Measurements from ENCODE around the gene UTS2B. TPM values are rescaled to one million over a fixed set of nuclear protein-coding genes. Genes with fewer than 3 reads are reported as not detected.

UTS2B gene
- polyA plus RNA-seq, 1 of the 3 experiments (the other 2 are of a cell fraction), result 0.03 TPM

DNA sequence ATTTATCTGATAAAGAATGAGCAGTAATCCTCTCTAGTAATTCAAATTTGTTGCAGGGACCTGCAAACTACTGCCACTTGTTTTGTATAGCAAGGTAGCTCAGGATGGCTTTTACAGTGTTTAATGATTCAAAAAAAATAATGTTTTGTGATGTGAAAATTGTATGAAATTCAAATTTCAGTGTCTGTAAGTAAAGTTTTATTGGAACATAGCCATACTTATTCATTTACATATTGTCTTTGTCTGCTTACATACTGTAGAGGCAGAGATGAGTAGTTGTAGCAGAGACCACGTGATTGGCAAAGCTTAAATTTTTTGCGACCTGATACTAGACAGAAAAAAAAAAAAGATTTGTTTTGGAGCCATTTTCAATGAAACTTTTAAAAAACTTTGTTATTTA, 6.5 kb upstream of the UTS2B start:
- Histone ChIP-seq H3K27ac (ENCODE audit: low read depth in 2 of 2, low read length in 1 of 2) (peak overlapping the region in 1 of 2 experiments; percentile 76; a peak in 1 of 4 replicates), H3K36me3 (replicated peaks in 1 of 2; ENCODE audit: control insufficient read depth in 1 of 2, insufficient read depth in 2 of 2, low read length in 1 of 2) (no peaks in the 10 kb centered on the region), H4K20me1 (ENCODE audit: insufficient read depth) (peaks cover 10% of the 10 kb centered on the region; the same call in 1 of the 2 replicates), H3K79me2 (ENCODE audit: insufficient read depth) (peaks cover 97% of the 10 kb centered on the region), H3K4me2 (no peak overlapping the region), H3K4me1 (ENCODE audit: control insufficient read depth in 1 of 2, insufficient read depth in 2 of 2, low read depth in 1 of 2, low read length in 1 of 2) (peaks cover 2 to 48% of the 10 kb centered on the region in 2 experiments; a peak in 3 of 4 replicates), H3K9ac (no peak overlapping the region), H3K4me3 (ENCODE audit: low read depth in 2 of 2, low read length in 1 of 2) (no peak overlapping the region), H3F3A (replicated peaks; ENCODE audit: insufficient read depth) (peaks cover 31% of the 10 kb centered on the region), H3K27me3 (ENCODE audit: insufficient read depth) (no peaks in the 10 kb centered on the region), H3K9me3 (no peaks in the 10 kb centered on the region), H2AFZ (ENCODE audit: low read depth) (no peak overlapping the region), H3K9me2 (no peaks in the 10 kb centered on the region)
- 57% methylated on average over 2 of the region's 2 CpGs for WGBS (ENCODE audit: low lambda C conversion rate)
- CTCF ChIA-PET, result interaction anchor here (1.2 kb wide), 1 partner anchor 10 kb away, joined by 3 read pairs; no protein-coding TSS in a partner anchor
- POLR2A ChIA-PET, result no interaction called here
- DNase-seq, result no peak
- TF ChIP-seq ELF1 (IDR thresholded peaks at IDR 0.05) (no peak), TEAD4 (IDR thresholded peaks at IDR 0.05; ENCODE audit: borderline replicate concordance, insufficient read depth) (no peak), TCF12 (IDR thresholded peaks at IDR 0.05) (no peak), NFIC (IDR thresholded peaks at IDR 0.05; ENCODE audit: borderline replicate concordance) (no peak), FOXJ3 (CRISPR knock-in tag; IDR thresholded peaks at IDR 0.05) (no peak), RCOR1 (IDR thresholded peaks at IDR 0.05; ENCODE audit: low read length) (no peak), GATA2 (CRISPR knock-in tag; IDR thresholded peaks at IDR 0.05) (no peak), EZH2phosphoT487 (IDR thresholded peaks at IDR 0.05; ENCODE audit: borderline replicate concordance, low read depth) (no peak), MEF2A (IDR thresholded peaks at IDR 0.05; ENCODE audit: borderline replicate concordance, low read depth) (no peak), RAD21 (IDR thresholded peaks at IDR 0.05; ENCODE audit: low read length) (no peak), EP300 (IDR thresholded peaks at IDR 0.05; ENCODE audit: borderline replicate concordance in 1 of 2, low read depth in 1 of 2, low read length in 1 of 2) (no peak)
- TF ChIP-seq, protein P1, sequence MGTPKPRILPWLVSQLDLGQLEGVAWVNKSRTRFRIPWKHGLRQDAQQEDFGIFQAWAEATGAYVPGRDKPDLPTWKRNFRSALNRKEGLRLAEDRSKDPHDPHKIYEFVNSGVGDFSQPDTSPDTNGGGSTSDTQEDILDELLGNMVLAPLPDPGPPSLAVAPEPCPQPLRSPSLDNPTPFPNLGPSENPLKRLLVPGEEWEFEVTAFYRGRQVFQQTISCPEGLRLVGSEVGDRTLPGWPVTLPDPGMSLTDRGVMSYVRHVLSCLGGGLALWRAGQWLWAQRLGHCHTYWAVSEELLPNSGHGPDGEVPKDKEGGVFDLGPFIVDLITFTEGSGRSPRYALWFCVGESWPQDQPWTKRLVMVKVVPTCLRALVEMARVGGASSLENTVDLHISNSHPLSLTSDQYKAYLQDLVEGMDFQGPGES (IDR thresholded peaks at IDR 0.05; ENCODE audit: low read depth, low read length), result no peak
- TF ChIP-seq, protein P2, sequence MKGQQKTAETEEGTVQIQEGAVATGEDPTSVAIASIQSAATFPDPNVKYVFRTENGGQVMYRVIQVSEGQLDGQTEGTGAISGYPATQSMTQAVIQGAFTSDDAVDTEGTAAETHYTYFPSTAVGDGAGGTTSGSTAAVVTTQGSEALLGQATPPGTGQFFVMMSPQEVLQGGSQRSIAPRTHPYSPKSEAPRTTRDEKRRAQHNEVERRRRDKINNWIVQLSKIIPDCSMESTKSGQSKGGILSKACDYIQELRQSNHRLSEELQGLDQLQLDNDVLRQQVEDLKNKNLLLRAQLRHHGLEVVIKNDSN (IDR thresholded peaks at IDR 0.05; ENCODE audit: borderline replicate concordance, low read depth), result no peak
- TF ChIP-seq, protein P3, sequence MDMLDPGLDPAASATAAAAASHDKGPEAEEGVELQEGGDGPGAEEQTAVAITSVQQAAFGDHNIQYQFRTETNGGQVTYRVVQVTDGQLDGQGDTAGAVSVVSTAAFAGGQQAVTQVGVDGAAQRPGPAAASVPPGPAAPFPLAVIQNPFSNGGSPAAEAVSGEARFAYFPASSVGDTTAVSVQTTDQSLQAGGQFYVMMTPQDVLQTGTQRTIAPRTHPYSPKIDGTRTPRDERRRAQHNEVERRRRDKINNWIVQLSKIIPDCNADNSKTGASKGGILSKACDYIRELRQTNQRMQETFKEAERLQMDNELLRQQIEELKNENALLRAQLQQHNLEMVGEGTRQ (IDR thresholded peaks at IDR 0.05; ENCODE audit: borderline replicate concordance, low read depth, low read length), result no peak

- H3K9ac ChIP-seq, result no peak overlapping the region
- no peaks in the 10 kb centered on the region for H3K27me3 ChIP-seq (ENCODE audit: insufficient read depth)
- peaks cover 46% of the 10 kb centered on the region for H3F3A ChIP-seq (replicated peaks; ENCODE audit: insufficient read depth)
- peaks cover 3% of the 10 kb centered on the region; the same call in 1 of the 2 replicates for H4K20me1 ChIP-seq (ENCODE audit: insufficient read depth)
- ChIA-PET CTCF (no interaction called here), POLR2A (no interaction called here)
- H3K9me2 ChIP-seq, result no peaks in the 10 kb centered on the region
- H3K4me2 ChIP-seq, result no peak overlapping the region
- H2AFZ ChIP-seq (ENCODE audit: low read depth), result no peak overlapping the region
- H3K4me1 ChIP-seq (ENCODE audit: control insufficient read depth in 1 of 2, insufficient read depth in 2 of 2, low read depth in 1 of 2, low read length in 1 of 2), result peaks cover 13 to 51% of the 10 kb centered on the region in 2 experiments; a peak in 3 of 4 replicates
- WGBS (ENCODE audit: low lambda C conversion rate), result 95% methylated on average over 4 of the region's 4 CpGs
- H3K79me2 ChIP-seq (ENCODE audit: insufficient read depth), result peaks cover 97% of the 10 kb centered on the region
- no peak overlapping the region for H3K27ac ChIP-seq (ENCODE audit: low read depth in 2 of 2, low read length in 1 of 2)
- no peaks in the 10 kb centered on the region for H3K9me3 ChIP-seq
- no peak overlapping the region for H3K4me3 ChIP-seq (ENCODE audit: low read depth in 2 of 2, low read length in 1 of 2)
- DNase-seq, result no peak
- H3K36me3 ChIP-seq (replicated peaks in 1 of 2; ENCODE audit: control insufficient read depth in 1 of 2, insufficient read depth in 2 of 2, low read length in 1 of 2), result no peaks in the 10 kb centered on the region
- TF ChIP-seq FOSL2 (IDR thresholded peaks at IDR 0.05; ENCODE audit: borderline replicate concordance, low read depth) (no peak), FOXM1 (IDR thresholded peaks at IDR 0.05; ENCODE audit: low read depth) (no peak), FOXJ3 (CRISPR knock-in tag; IDR thresholded peaks at IDR 0.05) (no peak), EP300 (IDR thresholded peaks at IDR 0.05; ENCODE audit: borderline replicate concordance in 1 of 2, low read depth in 1 of 2, low read length in 1 of 2) (no peak), CHD2 (IDR thresholded peaks at IDR 0.05; ENCODE audit: low read length, partially characterized antibody) (no peak), SIN3A (IDR thresholded peaks at IDR 0.05; ENCODE audit: borderline replicate concordance, low read depth, low read length) (no peak), JUND (IDR thresholded peaks at IDR 0.05) (no peak), TCF12 (IDR thresholded peaks at IDR 0.05) (no peak), EZH2phosphoT487 (IDR thresholded peaks at IDR 0.05; ENCODE audit: borderline replicate concordance, low read depth) (no peak)
- TF ChIP-seq, protein P1 (IDR thresholded peaks at IDR 0.05; ENCODE audit: low read depth, low read length), result no peak
- TF ChIP-seq, protein P4, sequence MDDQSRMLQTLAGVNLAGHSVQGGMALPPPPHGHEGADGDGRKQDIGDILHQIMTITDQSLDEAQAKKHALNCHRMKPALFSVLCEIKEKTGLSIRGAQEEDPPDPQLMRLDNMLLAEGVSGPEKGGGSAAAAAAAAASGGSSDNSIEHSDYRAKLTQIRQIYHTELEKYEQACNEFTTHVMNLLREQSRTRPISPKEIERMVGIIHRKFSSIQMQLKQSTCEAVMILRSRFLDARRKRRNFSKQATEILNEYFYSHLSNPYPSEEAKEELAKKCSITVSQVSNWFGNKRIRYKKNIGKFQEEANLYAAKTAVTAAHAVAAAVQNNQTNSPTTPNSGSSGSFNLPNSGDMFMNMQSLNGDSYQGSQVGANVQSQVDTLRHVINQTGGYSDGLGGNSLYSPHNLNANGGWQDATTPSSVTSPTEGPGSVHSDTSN (IDR thresholded peaks at IDR 0.05), result no peak
Observed at GRCh38 chr3:191334346-191334893, 4.1 kb upstream of the UTS2B start.
